Activated CD8-positive, alpha-beta T cell treated with anti-CD3 and anti-CD28 coated beads for 36 hours (primary cell): ENCODE data around the gene FBN1. TPM values are rescaled to one million over a fixed set of nuclear protein-coding genes. Genes with fewer than 3 reads are reported as not detected.

Experiments
- ATAC-seq: fragments of 200-7000 bp; cut with Tn5 transposase; one replicate; pipeline ENCODE4 v1.10.0; 2021; ENCODE audit warnings: mild to moderate bottlenecking, moderate library complexity
- CTCF ChIA-PET: fragments of 350-600 bp; sonication (Branson Sonifier 250); formaldehyde crosslinking; loops from one replicate; lab custom pipeline; 2021; ENCODE audit warnings: antibody characterized with exemption; lab: Charles Lee
- POLR2A ChIA-PET: fragments of 350-600 bp; sonication (Branson Sonifier 250); formaldehyde crosslinking; loops from one replicate; lab custom pipeline; 2021; ENCODE audit warnings: antibody characterized with exemption; lab: Charles Lee
- DNase-seq: peaks from one replicate; pipeline ENCODE4 v3.0.0-alpha.2; 2020
- H3K27ac Mint-ChIP-seq: one replicate; pipeline ENCODE4 v1.8.0; 2021; ENCODE audit warnings: mild to moderate bottlenecking, mixed read lengths
- H3K27me3 Mint-ChIP-seq: one replicate; pipeline ENCODE4 v1.8.0; 2021; ENCODE audit warnings: mixed read lengths
- H3K36me3 Mint-ChIP-seq: one replicate; pipeline ENCODE4 v1.8.0; 2021; ENCODE audit warnings: low read depth, mixed read lengths
- H3K4me1 Mint-ChIP-seq: one replicate; pipeline ENCODE4 v1.8.0; 2021; ENCODE audit warnings: low read depth, mixed read lengths
- H3K4me3 Mint-ChIP-seq: one replicate; pipeline ENCODE4 v1.8.0; 2021; ENCODE audit warnings: mild to moderate bottlenecking, moderate library complexity, mixed read lengths
- H3K9me3 Mint-ChIP-seq: one replicate; pipeline ENCODE4 v1.8.0; 2021; ENCODE audit warnings: mixed read lengths
- intact Hi-C: fragments of 100-400 bp; cut with micrococcal nuclease; formaldehyde crosslinking; loops from one replicate; pipeline ENCODE4 v1.10.0; 2022
- total RNA-seq, 2 experiments: library from RNA; stranded (reverse); gene quantifications; one replicate each; pipeline ENCODE4 v1.2.3, GENCODE V29; 2021
- TF ChIP-seq, protein P1 (sequence below): fragments of 200-600 bp; IDR thresholded peaks from one replicate; pipeline ENCODE4 v1.8.0; 2022; ENCODE audit warnings: antibody characterized with exemption, mild to moderate bottlenecking

FBN1 gene
- total RNA-seq, 2 experiments from 2014 or later, result 0.38 to 0.49 TPM

DNA sequence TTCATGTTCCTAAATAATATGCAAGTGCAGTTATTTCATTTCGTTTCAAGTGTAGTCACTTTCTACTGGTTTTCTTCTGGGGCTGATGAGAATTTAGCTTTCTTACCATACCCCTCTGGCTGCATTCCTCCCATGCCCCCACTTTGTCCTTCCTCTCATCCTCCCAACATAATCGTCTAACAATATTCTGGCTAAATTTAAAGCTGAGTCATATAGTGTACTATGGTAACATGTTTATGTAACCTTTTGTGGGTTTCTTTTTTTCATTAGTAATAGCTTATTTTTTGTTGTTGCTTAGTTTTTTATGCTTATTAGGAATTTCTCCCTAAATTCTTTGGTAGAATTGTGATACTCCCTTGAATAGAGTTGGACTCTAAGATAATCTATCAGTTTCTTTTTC, 283.8 kb downstream of the FBN1 start:
- intact Hi-C loops, result no loop called here
- CTCF ChIA-PET, result interaction anchor here (1.0 to 1.2 kb wide), 2 partner anchors 9 to 76 kb away, joined by 4 to 7 read pairs; no protein-coding TSS in a partner anchor
- no peak overlapping the region for H3K4me3 Mint-ChIP-seq
- H3K27me3 Mint-ChIP-seq, result peaks cover 4% of the 10 kb centered on the region
- TF ChIP-seq, protein P1, sequence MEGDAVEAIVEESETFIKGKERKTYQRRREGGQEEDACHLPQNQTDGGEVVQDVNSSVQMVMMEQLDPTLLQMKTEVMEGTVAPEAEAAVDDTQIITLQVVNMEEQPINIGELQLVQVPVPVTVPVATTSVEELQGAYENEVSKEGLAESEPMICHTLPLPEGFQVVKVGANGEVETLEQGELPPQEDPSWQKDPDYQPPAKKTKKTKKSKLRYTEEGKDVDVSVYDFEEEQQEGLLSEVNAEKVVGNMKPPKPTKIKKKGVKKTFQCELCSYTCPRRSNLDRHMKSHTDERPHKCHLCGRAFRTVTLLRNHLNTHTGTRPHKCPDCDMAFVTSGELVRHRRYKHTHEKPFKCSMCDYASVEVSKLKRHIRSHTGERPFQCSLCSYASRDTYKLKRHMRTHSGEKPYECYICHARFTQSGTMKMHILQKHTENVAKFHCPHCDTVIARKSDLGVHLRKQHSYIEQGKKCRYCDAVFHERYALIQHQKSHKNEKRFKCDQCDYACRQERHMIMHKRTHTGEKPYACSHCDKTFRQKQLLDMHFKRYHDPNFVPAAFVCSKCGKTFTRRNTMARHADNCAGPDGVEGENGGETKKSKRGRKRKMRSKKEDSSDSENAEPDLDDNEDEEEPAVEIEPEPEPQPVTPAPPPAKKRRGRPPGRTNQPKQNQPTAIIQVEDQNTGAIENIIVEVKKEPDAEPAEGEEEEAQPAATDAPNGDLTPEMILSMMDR, result no peak
- no peaks in the 10 kb centered on the region for H3K9me3 Mint-ChIP-seq
- H3K4me1 Mint-ChIP-seq, result peaks cover 2% of the 10 kb centered on the region
- H3K36me3 Mint-ChIP-seq, result no peaks in the 10 kb centered on the region
- ATAC-seq, result no peak
- POLR2A ChIA-PET, result no interaction called here
- H3K27ac Mint-ChIP-seq, result no peak overlapping the region
- no peak for DNase-seq

DNA sequence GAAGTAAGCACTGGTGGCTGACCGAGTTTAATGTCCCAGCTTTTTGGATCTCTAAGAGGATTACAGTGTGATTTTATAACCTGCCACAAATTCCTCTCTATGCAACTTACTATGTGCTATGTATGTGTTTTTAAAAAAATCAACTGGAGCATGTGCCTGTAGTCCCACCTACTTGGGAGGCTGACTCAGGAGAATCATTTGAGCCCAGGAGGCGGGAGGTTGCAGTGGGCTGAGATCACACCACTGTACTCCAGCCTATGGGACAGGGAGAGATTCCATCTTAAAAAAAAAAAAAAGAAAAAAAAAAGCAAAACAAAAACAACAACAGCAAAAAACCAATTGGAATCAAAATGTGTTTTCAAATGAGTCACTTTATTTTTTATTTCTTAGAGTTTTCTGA, 284.7 kb downstream of the FBN1 start:
- H3K4me1 Mint-ChIP-seq, result peaks cover 2% of the 10 kb centered on the region
- POLR2A ChIA-PET, result no interaction called here
- TF ChIP-seq, protein P1, result no peak
- H3K9me3 Mint-ChIP-seq, result no peaks in the 10 kb centered on the region
- no peaks in the 10 kb centered on the region for H3K36me3 Mint-ChIP-seq
- intact Hi-C loops, result no loop called here
- no peak for DNase-seq
- H3K27ac Mint-ChIP-seq, result no peak overlapping the region
- CTCF ChIA-PET, result no interaction called here
- no peak for ATAC-seq
- H3K27me3 Mint-ChIP-seq, result peaks cover 4% of the 10 kb centered on the region
- H3K4me3 Mint-ChIP-seq, result no peak overlapping the region

Other genes starting within 250 kb of the FBN1 start
- gene CEP152, start 165.4 kb upstream of the FBN1 start, total RNA-seq, result 10 to 100 TPM; 39.2 to 39.7 TPM
- 10 to 100 TPM; 78.3 to 80.5 TPM for gene EID1, start 232.4 kb upstream of the FBN1 start, total RNA-seq